ENCODE measurements around the gene INSR.

Gene INSR

DNA sequence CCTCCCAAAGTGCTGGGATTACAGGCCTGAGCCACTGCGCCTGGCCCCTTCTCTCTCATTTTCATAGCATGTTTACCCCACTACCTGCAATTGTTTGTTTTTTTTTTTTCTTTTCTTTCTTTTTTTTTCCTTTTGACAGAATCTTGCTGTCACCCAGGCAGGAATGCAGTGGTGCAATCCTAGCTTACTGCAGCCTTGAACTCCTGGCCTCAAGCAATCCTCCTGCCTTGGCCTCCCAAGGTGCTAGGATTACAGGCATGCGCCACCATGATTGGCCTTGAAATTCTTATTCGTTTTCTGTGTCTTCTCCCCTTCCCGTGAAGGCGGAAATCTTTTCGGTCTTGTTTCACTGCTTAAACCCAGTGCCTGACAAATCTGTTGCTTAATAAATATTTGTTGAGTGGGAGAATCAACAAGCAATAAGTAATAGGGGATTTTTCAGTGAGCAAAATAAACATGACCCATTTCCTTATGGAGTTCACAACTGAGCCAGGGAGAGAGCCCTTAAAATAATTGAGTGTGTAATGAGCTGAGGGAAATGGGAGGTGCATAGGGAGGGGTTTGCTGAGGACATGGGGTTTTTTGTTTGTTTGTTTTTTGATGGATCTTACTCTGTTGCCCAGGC, 1.8 kb upstream of the INSR start:
- DNase-seq (ENCODE audit: low read depth) = no peak

DNA sequence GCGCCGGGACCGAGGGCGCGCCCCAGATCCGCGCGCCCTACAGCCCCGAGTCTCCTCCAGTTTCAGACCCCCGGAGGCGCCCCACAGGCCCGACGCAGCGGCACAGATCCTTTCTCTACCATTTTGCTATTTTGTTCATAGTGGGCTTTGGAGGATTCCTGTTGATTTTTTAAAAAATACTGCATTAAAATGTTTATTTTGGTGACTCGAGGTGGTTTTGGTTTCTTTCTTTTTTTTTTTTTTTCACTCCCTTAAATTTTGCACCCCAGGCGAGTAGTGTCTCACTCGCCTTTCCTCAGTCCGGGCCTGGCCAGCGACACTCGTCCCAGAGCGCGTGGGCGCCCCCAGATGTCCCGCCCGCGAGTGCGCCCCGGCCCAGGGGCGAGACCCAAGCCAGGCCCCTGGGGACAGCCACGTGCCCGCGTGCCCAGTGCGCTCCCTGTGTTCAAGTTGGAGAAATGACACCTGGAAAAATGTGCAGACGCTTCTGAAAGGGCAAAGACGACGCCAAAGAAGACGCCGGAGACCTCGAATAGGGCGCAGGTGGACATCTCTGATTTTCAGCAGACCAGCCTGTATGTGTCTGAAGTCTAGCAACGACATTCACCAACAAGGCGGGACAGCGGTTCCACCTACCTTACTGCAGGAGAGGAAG, 471 bp upstream of the INSR start:
- no peak for DNase-seq (ENCODE audit: low read depth)

DNA sequence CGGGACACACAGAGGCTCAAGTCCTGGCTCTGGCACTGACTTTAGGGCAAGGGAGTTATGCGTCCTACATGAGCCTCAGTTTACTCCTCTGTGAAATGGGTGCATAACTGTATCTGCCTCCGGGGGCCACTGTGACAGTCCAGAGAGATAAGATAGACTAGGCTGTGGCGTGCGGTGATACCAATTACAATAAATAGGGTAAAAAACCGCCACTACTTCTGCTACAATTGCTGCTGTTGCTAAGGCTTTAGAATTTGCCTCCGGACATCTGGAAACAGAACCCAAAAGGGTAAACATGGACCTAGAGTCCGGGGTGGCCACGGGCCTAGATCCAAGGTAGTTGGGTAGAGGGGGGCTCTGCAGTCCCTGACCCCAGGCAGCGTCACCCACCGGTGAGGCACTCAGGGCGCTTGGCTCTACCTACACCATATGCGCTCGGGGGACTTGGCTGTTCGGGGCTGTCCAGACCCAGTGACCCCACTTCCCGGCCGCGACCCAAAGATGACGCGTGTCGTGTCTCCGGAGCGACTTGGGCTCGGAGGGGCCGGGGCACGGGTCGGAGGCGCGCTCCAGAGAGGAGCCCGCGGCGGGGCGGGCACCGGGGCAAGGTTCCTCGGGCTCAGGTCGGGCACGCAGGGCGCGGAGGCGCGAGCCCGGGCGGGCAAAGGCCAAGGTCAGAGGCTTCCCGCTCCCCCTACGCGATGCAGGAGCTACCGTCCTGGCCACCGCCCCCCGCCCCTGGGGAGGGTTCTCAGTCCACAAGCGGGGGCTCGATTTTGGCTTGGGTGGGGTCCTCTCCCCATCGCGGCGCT, 1.1 kb downstream of the INSR start:
- no peak for DNase-seq (ENCODE audit: low read depth)

DNA sequence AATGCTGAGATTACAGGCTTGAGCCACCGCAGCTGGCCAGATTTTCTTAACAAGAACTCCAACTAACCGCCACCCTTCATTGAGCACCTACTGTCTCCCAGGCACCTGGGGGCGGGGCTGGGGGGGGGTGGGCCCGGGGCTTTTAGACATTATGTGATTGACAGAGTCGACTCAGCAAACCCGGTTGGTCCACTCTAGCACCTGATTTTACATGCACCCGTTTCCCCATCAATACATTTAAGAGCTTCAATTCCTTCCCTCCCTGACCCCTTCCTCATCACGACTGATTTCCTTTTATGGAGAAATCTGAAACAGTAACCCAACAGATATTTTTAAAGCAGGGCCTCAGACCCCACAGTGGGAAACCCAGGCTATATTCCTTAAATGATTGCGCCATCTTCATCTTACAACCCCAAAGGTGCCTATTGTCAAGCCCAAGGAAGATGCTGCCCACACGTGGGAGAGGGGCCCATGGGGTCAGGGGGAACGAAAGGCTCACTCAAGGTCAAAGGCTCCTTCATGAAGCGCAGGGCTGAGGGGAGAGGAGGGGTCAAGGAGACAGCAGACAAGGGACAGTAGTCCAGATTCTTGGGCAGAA, 1.8 kb downstream of the INSR start:
- no peak for DNase-seq (ENCODE audit: low read depth)

DNA sequence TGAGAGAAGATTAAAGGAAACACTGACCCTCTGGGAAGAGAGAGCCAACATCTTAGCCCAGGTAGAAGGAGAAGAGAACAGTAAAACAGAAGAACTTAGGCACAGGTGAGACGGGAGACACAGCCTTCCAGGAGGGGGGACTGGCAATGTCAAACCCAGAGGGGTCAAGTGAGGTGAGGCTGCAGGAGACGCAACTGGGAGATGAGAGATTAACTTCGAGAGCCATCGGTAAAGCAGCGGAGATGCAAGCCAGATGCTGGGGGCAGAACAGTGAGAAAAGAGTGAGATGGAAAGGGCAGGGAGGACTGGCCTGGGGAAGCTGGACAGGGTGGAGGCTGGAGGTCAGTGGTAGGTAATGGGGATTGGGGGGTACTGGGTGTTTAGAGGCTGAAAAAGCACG, 5.2 kb downstream of the INSR start:
- no peak for DNase-seq (ENCODE audit: low read depth)

DNA sequence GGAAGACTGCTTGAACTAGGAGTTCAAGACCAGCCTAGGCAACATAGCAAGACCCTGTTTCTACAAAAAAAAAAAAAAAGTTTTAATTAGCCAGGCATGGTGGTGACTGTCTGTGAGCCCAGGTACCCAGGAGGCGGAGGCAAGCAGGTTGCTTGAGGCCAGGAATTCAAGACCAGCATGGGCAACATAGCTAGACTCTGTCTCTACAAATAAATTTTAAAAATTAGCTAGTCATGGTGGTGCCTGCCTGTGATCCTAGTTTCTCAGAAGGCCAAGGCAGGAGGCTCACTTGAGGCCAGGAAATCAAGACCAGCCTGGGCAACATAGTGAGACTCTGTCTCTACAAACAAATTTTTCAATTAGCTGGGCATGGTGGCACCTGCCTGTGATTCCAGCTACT, 6.1 kb downstream of the INSR start:
- no peak for DNase-seq (ENCODE audit: low read depth)

DNA sequence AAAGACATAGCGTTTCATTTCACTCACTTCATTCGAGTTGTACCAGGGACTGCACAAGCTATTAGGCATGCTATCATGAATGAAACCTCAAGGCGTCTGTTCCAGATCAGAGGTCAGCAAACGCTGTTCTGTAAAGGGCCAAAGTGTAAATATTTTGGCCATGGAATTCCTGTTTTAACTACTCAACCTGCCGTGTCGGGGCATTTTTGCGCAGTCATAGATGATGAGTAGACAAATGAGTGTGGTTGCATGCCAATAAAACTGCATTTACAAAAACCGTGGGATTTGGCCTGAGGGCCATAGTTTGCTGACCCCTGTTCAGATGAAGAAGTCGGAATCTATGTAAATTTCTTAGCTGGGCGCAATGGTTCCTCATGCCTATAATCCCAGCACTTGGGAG, 6.5 kb downstream of the INSR start:
- DNase-seq (ENCODE audit: low read depth) = no peak

DNA sequence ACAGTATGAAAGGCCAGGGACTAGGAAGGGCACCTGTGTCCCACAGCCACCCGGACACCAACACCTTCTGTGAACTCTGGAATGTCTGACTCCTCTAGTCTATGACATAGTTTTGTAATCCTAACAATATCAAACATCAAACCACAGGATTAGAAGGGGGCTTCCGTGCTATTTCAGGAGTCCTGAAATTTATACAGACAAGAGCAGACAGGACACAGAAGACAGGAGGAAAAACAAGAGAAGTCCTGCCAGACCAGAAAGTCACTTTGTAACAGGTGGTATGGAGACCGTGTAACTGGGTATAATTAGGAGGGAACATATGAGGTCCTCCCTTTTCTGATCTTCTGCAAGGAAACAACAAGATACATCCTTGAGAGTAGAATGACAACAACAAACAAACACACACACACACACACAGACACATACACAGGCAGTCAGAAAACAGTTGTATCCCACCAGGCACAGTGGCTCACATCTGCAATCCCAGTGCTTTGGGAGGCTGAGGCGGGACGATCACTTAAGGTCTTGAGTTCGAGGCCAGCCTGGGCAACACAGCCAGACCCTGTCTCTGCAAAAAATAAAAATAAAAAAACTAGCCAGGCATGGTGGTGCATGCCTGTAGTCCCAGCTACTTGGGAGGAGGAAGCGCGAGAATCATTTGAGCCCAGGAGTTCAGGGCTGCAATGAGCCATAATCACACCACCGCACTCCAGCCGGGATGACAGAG, 13.1 kb downstream of the INSR start:
- no peak for DNase-seq (ENCODE audit: low read depth)

DNA sequence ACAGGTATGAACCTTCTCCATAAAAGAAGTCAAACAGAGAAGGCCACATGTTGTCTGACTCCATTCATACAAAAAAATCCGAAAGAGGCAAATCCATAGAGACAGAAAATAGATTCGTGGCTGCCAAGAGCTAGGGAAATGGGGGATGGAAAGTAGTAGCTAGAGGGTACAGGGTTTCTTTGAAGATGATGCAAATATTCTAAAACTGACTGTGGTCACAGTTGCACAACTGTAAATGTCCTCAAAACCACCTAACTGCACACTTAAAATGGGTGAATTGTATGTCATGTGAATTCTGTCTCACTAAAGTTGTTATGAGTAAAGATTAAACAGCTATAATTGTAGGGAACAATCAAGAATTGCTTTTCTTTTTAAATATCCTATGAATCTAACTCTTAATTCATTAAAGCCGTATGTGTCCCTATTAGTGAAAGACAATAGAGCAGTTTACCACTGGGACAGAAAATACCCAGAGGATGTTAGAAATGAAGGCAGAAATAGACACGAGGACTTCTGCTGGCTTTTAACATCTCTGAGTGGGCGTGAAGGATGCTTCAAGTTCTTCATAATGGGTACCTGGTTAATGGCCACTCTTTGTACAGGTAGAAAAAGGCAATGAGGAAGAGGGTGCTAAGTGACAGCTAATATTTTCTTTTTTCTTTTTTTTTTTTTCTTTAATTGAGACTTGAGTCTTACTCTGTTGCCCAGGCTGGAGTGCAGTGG, 21.2 kb downstream of the INSR start:
- DNase-seq (ENCODE audit: low read depth) = no peak

DNA sequence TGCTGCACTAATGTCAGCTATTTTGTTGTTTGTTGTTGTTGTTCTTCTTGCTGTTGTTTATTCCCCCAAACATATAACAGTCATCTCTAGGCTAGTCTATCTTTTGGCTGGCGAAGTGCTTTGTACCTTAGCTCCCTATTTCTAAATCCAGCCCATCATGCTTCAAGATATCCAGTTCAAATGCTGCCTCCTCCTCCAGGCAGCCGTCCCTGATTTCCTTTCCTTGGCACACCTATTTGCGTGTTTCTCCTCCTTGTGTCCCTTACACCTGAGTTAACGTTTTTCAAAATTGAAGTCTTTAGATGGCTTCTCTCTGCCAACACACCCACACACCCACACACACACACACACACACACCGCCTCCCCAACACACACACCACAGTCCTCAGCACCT, 25.5 kb downstream of the INSR start:
- DNase-seq (ENCODE audit: low read depth) = no peak

DNA sequence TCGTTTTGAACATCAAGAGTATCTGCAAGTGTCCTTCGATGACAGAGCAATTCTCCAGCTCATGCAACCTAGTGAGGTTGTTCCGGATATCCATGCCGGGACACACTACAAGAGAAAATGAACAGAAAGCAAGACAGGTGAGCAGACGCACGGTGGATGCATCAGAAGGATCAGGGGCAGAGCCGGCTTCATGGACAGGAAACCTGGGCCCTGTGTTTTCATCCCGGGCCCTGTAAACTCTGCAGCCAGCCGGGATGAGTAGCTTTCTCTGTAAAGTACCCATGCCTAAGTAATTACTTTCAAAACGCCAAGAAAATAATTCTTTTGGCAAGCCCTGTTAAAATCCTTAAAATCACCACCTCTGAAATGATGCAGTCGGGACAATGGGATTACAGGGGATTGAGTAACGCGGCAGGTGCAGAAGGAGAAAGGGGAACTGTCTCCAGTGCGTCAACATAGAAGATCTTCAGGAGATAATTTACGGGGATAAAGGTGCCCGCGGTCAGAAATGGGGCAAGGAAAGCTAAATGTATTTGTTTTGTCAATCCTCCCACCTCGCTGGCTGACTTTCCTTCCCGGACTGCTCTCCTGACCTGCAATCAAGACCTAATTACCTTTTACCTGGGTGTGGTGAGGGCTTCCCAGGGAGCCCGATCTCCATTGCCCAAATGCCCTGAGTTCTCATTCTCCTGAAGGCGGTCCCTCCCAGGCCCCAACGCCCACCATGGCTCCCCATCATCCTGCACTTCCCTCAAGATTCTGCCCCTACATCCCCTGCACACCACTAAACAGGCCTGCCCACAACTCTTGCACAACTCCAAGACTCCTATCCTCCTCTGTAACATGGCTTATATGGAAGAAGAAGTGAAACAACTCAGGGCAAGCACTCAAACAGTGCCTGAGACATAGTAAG, 26.2 kb downstream of the INSR start:
- DNase-seq (ENCODE audit: low read depth) = no peak

DNA sequence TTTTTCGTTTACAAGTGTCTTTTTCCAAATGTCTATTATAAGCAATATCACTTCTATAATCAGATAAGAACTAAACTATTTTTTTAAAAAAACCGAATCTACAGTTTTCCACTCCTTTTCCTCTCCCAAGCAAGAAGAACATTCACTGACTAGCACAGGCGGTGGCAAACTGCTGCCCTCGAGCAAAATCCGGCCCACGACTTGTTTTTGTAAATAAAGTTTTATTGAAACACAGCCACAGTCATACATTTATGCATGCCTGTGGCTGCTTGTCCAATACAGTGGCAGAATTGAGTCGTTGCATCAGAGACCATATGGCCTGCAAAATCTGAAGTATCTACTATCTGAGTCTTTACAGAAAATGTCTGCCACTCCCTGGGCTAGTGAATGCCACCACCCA, 27.4 kb downstream of the INSR start:
- no peak for DNase-seq (ENCODE audit: low read depth)

DNA sequence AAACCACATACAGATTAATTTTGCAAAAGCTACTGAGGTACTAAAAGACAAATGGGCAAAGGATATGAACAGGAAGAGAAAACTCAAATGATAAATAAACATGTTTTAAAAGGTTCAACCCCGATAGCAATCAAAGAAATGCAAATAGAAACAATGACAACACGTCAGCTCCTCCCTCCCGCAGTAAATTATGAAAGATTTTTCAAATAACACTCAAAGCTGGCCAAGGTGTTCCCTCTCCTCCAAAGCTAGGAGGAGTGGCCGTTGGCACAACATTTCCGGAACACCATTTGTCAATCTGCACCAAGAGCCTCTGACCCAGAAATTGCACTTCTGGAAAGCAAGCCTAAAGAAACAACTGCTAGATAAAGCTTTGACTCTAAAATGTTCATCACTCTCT, 28.3 kb downstream of the INSR start:
- no peak for DNase-seq (ENCODE audit: low read depth)

DNA sequence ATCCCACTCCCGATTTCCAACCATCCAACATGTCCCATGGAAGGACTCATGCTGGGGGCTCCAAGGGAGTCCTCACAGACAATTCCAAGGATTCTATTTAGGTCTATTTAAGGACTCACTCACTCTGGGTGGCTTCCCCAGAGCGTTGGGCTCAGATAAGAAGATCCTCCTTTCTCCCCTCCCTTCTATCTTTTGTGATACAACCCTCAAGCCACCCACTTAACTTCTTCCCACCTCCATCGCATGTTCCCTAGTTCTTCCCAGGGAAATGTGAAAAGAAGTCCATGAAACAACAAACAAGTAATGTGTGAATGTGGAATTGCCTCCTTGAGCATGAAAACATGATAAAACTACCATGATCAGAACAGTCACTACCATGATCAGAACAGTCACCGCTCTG, 29.4 kb downstream of the INSR start:
- DNase-seq (ENCODE audit: low read depth) = no peak

DNA sequence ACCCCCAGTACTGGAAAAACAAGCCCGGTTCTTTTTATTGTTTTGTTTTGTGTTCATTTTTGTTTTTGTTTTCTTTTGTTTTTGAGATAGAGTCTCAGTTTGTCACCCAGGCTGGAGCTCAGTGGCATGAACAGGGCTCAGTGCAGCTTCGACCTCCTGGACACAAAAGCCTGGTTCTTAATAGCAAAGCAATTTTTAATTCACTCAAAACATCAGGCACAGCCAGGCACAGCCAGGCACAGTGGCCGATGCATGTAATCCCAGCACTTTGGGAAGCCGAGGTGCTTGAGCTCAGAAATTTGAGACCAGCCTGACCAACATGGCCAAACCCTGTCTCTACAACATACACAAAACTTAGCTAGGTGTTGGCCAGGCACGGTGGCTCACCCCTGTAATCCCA, 30.7 kb downstream of the INSR start:
- no peak for DNase-seq (ENCODE audit: low read depth)

DNA sequence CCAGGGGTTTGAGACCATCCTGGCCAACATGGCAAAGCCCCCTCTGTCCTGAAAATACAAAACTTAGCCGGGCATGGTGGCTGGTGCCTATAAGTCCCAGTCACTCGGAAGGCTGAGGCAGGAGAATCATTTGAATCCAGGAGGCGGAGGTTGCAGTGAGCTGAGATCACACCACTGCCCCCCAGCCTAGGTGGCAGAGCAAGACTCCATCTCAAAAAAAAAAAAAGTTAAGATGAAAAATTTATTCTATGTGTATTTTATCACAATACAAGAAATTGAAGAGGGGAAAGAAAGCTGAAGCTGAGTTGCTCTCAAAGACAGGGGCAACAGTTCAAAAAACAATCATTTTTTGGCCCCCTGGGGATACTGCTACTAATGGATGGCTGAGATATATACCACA, 31.1 kb downstream of the INSR start:
- DNase-seq (ENCODE audit: low read depth) = no peak

DNA sequence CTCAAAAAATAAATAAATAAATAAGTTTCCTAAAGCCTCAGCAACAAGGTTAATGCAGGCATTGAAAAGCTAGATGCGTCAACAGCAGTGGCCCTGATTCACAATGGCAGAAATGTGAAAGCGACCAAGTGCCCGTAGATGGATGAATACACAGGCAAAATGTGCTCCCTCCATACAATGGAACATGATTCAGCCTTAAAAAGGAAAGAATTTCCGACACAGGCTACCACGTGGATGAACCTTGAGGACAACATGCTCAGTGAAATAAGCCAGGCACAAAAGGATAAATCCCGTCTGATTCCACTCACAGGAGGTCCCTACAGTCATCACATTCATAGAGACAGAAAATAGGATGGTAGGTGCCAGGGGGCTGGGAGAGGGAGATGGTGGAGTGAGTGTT, 31.7 kb downstream of the INSR start:
- DNase-seq (ENCODE audit: low read depth) = no peak

DNA sequence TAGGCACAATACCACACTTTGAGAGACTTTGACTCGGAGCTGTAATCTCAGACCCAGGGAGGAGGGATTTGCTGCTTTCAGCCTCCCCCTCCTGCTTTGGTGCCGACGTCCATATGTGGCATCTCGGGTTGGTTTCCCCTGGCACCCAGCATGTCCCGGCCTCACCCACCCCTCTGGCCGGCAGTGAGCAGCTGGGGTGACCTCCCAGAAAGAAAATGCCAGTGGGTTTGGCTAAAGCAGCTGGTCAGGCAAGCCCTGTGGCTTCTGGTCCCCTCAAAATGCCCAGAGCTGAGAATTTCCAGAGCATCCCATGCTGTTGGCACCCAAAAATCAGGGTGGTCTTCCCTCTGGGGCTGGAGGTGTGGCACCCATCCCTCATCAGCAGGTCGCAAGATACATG, 34.1 kb downstream of the INSR start:
- DNase-seq (ENCODE audit: low read depth) = no peak

DNA sequence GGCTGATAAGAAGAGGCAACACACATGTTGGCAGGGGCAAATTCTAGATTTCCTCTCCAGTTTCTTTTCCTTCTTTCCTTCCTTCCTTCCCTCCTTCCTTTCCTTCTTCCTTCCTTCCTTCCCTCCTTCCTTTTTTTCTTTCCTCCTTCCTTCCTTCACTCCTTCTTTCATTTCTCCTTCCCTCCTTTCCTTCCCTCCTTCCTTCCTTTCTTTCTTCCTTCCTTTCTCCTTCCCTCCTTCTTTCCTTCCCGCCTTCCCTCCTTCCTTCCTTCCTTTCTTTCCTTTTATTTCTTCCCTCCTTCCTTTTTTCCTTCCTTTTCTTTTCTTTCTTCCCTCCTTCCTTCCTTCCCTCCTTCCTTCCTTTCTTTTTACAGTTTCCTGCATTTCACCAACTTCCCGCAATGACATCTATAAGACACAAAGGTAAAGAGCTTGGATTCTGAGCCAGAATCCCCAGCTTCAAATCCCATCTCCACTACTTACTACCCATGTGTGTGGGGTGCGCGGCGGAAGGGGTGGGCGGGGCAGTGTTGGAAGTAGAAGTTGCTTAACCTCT, 35.3 kb downstream of the INSR start:
- no peak for DNase-seq (ENCODE audit: low read depth)
